Effector CD8-positive, alpha-beta T cell (primary cell): ENCODE data around the gene PLRG1.

Source experiments
- DNase-seq: peaks from one replicate; lab custom pipeline; 2025; lab: John Stamatoyannopoulos, UW

PLRG1 gene

DNA sequence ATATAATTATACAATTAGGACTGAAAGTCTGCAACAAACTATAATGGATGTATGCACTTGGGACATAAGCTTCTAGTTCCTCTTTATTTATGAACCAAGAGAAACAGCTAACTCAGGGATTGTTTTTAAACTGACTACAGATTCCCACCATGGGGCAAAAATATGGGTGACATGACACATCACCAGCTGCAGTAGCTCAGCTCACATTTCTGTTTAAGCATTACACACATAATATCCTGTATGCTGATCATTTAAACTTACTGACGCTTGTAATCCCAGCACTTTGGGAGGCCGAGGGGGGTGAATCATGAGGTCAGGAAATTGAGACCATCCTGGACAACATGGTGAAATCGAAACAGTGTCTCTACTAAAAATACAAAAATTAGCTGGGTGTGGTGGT, 24.1 kb upstream of the PLRG1 start:
- no peak for DNase-seq

DNA sequence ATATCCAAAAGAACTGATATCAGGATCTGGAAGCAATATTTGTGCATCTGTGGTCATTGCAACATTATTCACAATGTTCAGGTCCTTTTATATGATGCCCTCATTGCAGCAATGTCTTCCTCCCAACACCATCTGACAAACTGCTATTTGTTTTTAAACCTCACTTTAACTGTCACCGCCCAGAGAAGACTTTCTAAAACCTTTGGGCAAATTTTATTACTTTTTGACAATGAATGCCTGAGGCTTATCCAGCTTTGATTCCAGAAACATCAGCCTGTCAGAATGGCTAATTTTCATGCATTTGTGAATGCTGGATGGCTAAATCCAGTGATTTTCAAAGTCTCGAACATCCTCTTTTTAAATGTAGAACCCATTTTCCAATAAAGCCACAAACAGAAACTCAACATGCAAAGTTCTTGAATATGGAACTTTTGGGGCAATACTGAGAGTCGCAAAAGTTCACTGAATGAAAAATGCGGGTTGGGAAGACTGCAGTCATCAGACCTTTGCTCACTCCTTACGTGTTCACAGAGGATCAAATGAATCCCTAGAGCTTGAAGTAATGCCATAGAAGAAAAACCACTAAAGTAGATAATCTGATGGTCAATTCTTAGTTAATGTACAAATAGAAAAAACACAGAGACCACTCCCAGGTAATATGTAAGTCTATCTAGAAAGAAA, 23.1 kb upstream of the PLRG1 start:
- no peak for DNase-seq

DNA sequence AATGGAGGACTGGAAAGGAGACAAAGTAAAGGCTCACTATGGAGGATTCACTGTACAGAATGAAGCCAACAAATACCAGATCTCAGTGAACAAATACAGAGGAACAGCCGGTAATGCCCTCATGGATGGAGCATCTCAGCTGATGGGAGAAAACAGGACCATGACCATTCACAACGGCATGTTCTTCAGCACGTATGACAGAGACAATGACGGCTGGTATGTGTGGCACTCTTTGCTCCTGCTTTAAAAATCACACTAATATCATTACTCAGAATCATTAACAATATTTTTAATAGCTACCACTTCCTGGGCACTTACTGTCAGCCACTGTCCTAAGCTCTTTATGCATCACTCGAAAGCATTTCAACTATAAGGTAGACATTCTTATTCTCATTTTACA, 19.4 kb upstream of the PLRG1 start:
- no peak for DNase-seq

DNA sequence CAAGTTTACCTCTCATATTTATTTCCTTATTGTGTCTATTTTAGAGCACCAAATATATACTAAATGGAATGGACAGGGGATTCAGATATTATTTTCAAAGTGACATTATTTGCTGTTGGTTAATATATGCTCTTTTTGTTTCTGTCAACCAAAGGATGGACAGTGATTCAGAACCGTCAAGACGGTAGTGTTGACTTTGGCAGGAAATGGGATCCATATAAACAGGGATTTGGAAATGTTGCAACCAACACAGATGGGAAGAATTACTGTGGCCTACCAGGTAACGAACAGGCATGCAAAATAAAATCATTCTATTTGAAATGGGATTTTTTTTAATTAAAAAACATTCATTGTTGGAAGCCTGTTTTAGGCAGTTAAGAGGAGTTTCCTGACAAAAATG, 18.8 kb upstream of the PLRG1 start:
- no peak for DNase-seq

DNA sequence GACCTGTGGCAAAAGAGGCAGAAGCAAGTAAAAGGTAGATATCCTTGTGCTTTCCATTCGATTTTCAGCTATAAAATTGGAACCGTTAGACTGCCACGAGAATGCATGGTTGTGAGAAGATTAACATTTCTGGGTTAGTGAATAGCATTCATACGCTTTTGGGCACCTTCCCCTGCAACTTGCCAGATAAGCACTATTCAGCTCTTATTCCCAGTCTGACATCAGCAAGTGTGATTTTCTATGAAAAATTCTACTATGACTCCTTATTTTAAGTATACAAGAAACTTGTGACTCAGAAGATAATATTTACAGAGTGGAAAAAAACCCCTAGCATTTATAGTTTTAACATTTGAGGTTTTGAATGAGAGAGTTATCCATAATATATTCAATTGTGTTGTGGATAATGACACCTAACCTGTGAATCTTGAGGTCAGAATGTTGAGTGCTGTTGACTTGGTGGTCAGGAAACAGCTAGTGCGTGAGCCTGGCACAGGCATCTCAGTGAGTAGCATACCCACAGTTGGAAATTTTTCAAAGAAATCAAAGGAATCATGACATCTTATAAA, 16.5 kb upstream of the PLRG1 start:
- no peak for DNase-seq

DNA sequence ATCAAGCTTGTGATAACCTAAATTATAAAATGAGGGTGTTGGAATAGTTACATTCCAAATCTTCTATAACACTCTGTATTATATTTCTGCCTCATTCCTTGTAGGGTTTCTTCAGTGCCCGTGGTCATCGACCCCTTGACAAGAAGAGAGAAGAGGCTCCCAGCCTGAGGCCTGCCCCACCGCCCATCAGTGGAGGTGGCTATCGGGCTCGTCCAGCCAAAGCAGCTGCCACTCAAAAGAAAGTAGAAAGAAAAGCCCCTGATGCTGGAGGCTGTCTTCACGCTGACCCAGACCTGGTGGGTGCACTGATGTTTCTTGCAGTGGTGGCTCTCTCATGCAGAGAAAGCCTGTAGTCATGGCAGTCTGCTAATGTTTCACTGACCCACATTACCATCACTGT, 15.5 kb upstream of the PLRG1 start:
- no peak for DNase-seq

DNA sequence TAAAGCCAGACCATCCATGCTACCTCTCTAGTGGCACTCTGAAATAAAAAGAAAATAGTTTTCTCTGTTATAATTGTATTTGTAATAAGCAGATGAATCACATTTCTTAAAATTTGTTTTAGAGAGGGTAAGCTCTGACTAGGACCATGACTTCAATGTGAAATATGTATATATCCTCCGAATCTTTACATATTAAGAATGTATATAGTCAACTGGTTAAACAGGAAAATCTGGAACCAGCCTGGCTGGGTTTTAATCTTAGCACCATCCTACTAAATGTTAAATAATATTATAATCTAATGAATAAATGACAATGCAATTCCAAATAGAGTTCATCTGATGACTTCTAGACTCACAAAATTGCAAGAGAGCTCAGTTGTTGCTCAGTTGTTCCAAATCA, 14.1 kb upstream of the PLRG1 start:
- no peak for DNase-seq

DNA sequence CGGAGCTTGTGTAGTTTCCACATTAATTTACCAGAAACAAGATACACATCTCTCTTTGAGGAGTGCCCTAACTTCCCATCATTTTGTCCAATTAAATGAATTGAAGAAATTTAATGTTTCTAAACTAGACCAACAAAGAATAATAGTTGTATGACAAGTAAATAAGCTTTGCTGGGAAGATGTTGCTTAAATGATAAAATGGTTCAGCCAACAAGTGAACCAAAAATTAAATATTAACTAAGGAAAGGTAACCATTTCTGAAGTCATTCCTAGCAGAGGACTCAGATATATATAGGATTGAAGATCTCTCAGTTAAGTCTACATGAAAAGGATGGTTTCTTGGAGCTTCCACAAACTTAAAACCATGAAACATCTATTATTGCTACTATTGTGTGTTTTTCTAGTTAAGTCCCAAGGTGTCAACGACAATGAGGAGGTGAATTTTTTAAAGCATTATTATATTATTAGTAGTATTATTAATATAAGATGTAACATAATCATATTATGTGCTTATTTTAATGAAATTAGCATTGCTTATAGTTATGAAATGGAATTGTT, 12.6 kb upstream of the PLRG1 start, which contains the start of gene FGB:
FGB (plus strand) TSS at position 315 of the 558 bp plus-strand sequence; CDS start at position 323, 8 bp downstream.
- no peak for DNase-seq

DNA sequence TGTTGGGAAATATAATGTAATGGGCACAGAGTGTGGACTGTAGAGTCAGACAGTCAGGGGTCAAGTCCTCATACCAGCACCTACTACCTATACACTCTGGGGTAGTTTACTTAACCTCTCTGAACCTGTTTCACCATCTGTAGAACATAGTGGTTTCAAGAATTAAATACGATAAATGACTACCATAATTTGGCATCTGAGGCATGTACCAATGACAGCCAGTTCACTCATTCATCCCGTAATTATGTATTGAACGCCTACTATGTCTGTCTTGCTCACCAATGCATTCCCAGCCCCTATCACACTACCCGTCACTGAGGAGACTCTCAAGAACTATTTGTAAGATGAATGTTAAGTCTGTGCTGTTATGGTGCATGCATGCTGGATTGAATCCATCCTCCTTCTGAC, 10.6 kb upstream of the PLRG1 start:
- no peak for DNase-seq

DNA sequence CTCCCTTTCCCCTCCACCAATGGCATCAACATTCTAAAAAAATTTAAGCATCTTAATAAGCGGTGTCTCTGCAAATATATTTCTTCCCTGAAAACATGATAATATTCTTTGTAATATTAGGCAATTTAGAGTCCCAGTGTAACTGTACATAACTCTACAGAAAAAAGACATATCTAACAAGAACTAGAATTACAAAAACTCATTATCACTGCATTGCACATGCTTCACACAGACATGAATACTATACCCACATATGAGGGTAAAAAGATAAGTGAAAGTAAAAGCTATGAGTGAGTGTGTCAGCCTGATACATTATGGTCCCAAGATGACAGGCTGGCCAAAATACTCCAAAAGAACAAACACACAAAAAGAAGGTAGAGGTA, 10.2 kb upstream of the PLRG1 start:
- no peak for DNase-seq

DNA sequence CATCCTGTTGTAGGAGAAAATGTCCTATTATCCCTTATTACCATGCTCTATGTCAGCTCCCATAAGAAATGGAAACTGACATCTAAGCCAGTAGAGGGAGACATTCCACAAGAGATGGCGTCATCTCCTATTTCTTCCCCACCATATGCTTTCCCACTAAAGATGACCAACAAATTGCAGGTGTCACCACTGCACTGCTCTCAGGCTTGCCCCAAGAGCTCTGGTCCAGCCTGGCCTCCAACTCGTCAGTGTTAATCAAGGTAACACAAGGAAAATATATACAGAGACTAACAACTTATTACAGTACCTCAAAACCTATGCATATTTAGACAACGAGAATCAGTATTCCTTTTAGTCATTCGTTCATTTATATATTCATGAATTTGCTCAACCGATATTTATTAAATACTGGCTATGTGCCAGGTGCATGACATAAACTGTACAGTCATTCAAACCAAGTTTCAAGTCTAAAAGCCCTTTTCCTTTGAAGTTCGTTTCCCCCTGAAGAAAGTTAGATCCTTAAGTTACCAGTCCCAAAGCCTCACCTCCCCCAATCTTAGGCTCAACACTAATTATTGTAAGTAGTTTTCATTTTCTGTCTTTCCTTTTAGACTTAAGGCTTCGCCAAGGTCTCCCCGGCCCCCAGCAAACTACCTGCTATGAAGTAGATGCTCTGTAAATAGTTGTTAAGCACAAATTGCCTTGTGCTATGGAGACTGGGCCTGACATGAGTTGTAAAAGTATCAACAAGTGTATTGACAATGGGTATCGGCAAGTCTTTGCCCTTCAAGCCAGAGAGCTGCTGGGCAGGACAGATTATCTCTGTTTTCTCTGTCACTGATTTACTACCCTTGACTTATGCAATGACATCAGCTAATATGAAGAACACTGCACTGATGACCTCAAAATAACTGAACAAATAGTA, 9.6 kb upstream of the PLRG1 start:
- DNase-seq: no peak

DNA sequence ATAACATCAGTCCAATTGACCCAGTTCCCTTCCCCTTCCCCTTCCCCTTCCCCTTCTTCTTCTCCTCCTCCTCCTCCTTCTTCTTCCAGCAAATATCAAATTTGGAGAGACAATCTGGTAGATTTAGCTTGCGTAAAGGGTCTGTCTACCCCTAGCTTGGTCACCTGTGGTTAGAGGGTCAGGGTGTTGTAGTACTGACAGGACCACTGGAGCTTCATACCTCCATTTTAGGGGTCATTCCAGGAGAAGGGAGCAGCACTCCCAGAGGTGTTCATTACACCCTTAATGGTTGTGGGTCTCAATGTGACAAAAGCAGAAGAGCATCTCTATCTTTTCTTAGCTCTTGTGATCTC, 8.9 kb upstream of the PLRG1 start:
- no peak for DNase-seq

DNA sequence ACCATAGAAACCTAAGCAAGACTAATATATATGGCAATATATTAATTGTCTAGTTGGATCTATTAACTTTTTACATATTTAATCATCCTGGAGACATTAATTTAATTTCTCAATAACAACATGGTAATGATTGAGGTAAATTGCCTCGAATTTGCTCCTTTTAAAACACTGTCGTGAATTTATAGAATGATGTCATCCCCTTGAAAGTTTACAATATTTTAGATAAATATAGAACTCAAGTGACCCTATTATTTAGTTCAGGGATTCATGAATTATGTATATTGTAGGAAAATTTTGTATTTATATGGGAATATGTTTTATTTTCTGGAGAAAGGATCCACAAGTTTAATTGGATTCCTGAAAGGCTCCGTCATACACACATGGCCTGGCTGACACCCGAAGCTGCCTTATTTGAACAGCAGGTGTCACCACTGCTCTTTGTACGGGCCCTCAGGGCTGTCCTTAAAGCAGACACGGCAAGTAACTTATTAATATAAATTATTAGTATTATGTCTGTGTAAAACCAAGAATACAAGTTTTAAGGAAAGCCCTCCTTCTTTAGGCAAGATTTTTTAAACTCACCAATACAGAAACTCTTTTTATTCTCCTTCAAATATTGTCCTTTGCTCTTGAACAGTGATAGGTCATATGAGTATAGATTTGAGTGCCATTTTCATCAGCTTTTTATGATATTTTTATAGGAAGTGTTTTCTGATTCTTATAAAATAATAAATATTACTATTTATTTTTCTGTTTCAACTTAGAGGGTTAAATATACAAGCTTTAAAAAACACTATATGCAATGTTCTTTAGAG, 1.9 kb upstream of the PLRG1 start:
- DNase-seq: peak; percentile 55

DNA sequence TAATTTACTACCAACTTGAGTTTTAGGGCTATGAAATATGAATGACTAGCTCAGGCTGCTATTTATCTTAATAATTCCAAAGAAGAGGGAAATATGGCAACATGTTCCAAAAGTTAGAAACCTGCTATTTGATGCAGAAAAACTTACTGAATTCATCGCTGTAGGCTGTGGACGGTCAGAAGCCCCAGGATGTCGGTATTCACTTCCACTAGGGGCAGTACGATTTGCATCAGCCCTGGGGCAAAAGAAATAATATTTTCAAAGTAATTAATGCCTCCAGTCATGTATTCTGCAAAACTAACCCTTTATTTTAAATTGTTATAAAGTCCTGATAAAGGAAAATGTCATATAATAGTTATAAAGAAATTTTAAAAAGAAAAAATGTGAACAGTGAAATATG, 4.5 kb downstream of the PLRG1 start:
- no peak for DNase-seq

DNA sequence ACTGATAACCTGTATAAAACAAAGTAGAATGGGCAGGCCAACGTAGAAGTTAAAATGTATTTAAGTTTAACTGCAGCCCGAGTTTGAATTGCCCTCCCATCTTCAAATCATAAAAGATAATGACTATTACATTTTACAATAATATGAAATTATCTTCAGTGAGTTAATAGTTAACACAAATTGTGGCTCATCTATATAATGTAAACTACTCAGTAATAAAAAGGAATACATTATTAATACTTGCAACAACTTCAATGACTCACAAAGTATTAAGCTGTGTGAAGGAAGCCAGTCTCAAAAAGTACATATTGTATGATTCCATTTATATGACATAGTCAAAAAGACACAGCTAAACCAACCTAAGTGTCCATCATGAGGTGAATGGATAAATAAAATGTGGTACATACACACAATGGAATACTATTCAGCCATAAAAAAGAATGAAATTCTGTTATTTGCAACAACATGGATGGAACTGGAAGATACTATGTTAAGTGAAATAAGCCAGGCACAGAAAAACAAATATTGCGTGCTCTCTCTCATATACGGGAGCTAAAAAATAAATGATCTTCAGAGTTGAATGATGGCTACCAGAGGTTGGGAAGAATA, 7.8 kb downstream of the PLRG1 start:
- DNase-seq: no peak

DNA sequence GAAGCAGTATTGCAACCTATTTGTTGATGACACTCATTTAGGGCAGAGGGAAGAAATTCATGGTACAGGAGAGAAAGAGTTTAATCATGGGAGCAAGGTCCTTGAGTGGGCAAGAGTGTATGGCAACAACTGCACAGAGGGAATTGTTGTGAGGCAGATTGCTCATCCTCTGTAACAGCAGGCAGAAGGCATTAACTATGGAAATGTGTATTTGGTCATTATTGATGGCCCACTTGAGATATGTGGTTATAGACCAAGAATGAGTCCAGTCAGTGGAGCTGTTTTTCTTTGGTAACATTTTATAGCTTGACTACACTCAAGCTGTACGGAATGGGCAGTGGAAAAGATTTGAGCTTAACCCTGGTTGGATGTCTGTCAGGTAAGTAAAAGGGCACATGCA, 15.9 kb downstream of the PLRG1 start:
- DNase-seq: no peak

DNA sequence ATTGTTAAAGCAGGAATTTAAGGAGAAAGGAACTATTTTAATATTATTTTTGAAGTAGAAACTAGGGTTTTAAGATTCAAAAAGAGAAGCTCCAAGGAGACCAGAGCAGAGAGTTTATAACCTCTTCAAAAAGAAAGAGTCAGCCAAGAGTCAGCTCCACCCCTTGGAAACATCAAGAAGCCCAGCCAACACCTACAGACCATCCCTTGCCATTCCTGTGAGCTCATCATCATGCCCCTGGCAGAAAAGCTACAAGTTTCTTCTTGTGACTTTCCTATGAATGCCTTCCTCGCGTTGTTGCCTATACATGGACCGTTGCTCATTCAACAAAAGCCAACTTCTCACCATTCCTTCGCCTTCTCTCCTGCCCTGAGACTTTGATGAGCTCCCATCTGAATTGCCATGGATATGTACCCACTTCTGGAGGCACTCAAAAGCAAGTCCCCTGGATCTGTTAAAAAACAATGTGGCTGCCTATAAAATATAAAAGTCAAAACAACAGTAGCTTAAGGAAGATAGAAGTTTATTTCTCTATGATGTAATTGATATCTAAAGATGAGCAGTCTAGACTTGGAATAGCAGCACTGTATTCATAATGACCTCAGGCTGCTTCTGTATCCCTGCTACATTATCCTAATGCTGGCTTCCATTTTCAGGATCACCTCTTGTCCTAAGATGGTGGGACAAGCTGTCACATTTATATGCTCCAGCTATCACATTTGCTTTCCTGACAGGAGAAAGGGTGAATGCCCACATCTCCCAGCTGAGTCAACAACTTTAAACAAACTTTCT, 20.3 kb downstream of the PLRG1 start:
- no peak for DNase-seq

DNA sequence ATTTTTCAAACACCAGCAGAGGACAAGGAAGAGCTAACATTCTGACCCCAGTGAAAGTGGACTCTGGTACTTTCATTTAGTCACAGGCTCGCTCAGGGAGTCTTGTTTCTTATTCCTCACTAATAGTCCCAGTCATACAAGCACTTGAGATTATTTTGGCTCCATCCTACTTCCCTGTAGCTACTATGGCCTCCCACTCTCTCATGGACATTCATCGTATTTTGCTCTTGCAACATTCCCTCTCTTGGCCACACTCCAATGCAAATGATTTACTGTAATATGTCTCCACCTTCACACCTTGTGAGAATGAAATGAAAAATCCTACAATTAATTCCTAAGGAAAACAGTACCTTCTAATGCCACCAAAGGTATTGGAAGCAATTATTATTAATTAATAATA, 21.3 kb downstream of the PLRG1 start:
- no peak for DNase-seq

DNA sequence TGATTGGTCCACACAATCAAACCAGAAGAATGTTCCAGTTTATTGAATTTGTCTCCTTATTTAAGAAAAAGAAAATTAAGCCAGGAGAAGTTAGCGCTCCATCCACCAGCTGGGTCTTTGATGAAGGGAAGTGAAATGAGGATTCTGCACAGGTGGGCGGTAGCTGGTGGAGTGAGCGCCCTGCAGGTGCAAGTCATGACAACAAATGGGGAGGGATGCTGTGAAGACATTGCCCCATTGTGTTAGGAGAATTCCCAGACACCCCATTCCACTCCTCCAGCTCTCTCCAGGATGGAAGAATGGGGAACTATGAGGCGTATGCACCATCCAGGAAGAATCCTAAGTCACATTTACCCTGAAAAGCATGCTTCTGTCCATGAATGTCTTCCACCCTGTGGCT, 22.9 kb downstream of the PLRG1 start:
- no peak for DNase-seq

DNA sequence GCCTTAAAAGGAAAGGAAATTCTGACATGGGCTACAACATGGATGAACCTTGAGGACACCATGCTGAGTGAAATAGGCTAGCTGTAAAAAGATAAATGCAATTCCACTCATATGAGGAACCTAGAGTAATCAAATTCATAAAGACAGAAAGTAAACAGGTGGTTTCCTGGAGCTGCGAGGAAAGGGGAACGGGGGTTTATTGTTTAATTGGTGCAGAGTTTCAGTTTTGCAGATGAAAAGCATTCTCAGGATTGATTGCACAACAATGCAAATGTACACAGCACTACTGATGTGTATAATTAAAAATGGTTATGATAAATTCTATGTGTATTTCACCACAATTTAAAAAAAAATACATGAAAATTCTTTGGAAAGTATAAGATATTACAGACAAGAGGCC, 24.0 kb downstream of the PLRG1 start:
- DNase-seq: no peak

DNA sequence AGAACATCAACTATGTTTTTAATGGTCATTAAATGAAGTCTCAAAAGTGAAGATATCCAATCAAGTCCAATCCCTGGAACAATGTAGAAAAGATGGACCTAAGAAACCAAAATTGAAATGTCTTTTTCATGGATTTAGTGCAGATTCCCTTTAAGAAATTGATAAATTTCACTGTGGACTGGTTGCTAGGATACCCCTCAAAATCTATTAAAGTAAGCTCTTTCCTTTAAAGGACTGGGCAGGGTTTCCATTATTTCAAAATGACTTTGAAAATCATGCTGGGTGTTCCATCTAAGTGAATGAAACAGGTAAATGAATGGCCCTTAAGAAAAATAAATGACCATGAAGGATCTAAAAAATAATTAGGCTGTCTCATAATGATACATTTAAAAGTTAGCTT, 28.6 kb downstream of the PLRG1 start:
- no peak for DNase-seq
